Measurements from ENCODE around the gene SLC17A2. TPM values are rescaled to one million over a fixed set of nuclear protein-coding genes. Genes with fewer than 3 reads are reported as not detected.

Gene SLC17A2
- total and polyA plus RNA-seq, 2 of the 13 experiments (the other 11 are each of a cell fraction or from before 2014, with no cell fraction given) = 11.2 to 32.4 TPM

GRCh38 chr6:25899580-25900408 is 30.7 kb downstream of the SLC17A2 start (continued):
- TF ChIP-seq ZNF503 (CRISPR knock-in tag; IDR thresholded peaks at IDR 0.05) = peak; percentile 80
- no peak for TF ChIP-seq ZNF652 (CRISPR knock-in tag; IDR thresholded peaks at IDR 0.05; ENCODE audit: borderline replicate concordance, low read depth)
- no peak for TF ChIP-seq PHF5A (CRISPR knock-in tag; IDR thresholded peaks at IDR 0.05; ENCODE audit: low read depth, unreplicated experiment)
- TF ChIP-seq SMC3 (IDR thresholded peaks at IDR 0.05; ENCODE audit: low read length) = no peak
- TF ChIP-seq ASH2L (IDR thresholded peaks at IDR 0.05; ENCODE audit: insufficient read length, low read depth, low read length) = peak; percentile 22
- no peak for TF ChIP-seq FOXP1 (IDR thresholded peaks at IDR 0.05)
- TF ChIP-seq FOXP1 (CRISPR knock-in tag; IDR thresholded peaks at IDR 0.05) = peak; percentile 88
- TF ChIP-seq ARNT2 (CRISPR knock-in tag; IDR thresholded peaks at IDR 0.05; ENCODE audit: low read depth) = 0 out of 2 replicates have a peak, but pooled peaks have one; percentile 40
- no peak for TF ChIP-seq ZBTB8A (CRISPR knock-in tag; IDR thresholded peaks at IDR 0.05; ENCODE audit: borderline replicate concordance, low read depth)
- TF ChIP-seq KLF13 (CRISPR knock-in tag; IDR thresholded peaks at IDR 0.05) = no peak
- peak; percentile 69 for TF ChIP-seq RXRB (CRISPR knock-in tag; IDR thresholded peaks at IDR 0.05; ENCODE audit: borderline replicate concordance)
- no peak; the same call in 1 of the 2 replicates for TF ChIP-seq THAP11 (CRISPR knock-in tag; IDR thresholded peaks at IDR 0.05)
- TF ChIP-seq ZNF609 (CRISPR knock-in tag; IDR thresholded peaks at IDR 0.05; ENCODE audit: borderline replicate concordance) = peak; percentile 84; the same call in 1 of the 2 replicates
- TF ChIP-seq ELF3 (CRISPR knock-in tag; IDR thresholded peaks at IDR 0.05) = peak; percentile 65; the same call in 1 of the 2 replicates
- TF ChIP-seq HMG20A (CRISPR knock-in tag; IDR thresholded peaks at IDR 0.05; ENCODE audit: borderline replicate concordance) = peak; percentile 87; the same call in 1 of the 2 replicates
- no peak for TF ChIP-seq ZBTB38 (CRISPR knock-in tag; IDR thresholded peaks at IDR 0.05)
- no peak for TF ChIP-seq HNF4G (IDR thresholded peaks at IDR 0.05; ENCODE audit: borderline replicate concordance, low read depth, low read length)
- 0 out of 2 replicates have a peak, but pooled peaks have one; percentile 25 for TF ChIP-seq HNF4G (CRISPR knock-in tag; IDR thresholded peaks at IDR 0.05; ENCODE audit: borderline replicate concordance, low read depth)
- no peak for TF ChIP-seq SUZ12 (IDR thresholded peaks at IDR 0.05; ENCODE audit: low read depth, low read length)
- TF ChIP-seq LCORL (IDR thresholded peaks at IDR 0.05) = no peak
- peak; percentile 55; the same call in 1 of the 2 replicates for TF ChIP-seq LCORL (CRISPR knock-in tag; IDR thresholded peaks at IDR 0.05)
- TF ChIP-seq NFRKB (IDR thresholded peaks at IDR 0.05) = no peak
